Peyer's patch (tissue), 4 donors: Measurements from ENCODE around the gene SURF1. TPM values are rescaled to one million over a fixed set of nuclear protein-coding genes. Genes with fewer than 3 reads are reported as not detected.
A peak's percentile ranks its signal among the peaks of the same experiment; 100 is the strongest.

Experiments
- DNase-seq, 3 donors: peaks; one replicate each; pipeline ENCODE4 v3.0.0-alpha.2; 2017 to 2019
- H3K27ac ChIP-seq, 4 donors: fragments of 200-600 bp; sonication (generic); one replicate each; pipeline ENCODE4 v1.5.1; 2016 to 2019
- H3K27me3 ChIP-seq, 2 donors: fragments of 200-600 bp; sonication (generic); one replicate each; pipeline ENCODE4 v1.5.1; 2019
- H3K36me3 ChIP-seq, 3 donors: fragments of 200-600 bp; sonication (generic); one replicate each; pipeline ENCODE4 v1.5.1; 2016 to 2019
- H3K4me1 ChIP-seq, 4 donors: fragments of 200-600 bp; sonication (generic); one replicate each; pipeline ENCODE4 v1.5.1; 2016 to 2019
- H3K4me3 ChIP-seq, 4 donors: fragments of 200-600 bp; sonication (generic); 1 replicate in 3 of 4; 2 replicates in 1 of 4; pipeline ENCODE4 v1.5.1; 2016 to 2019; ENCODE audit warnings: mild to moderate bottlenecking in 1 of 4
- H3K9me3 ChIP-seq, 4 donors: fragments of 200-600 bp; sonication (generic); one replicate each; pipeline ENCODE4 v1.5.1; 2016 to 2019; ENCODE audit warnings: mild to moderate bottlenecking in 1 of 4
- CTCF ChIP-seq, 6 experiments: fragments of 450-650 bp in 4 of 6; fragments of 200-600 bp in 2 of 6; sonication (generic) in 1 of 6; IDR thresholded peaks; one replicate each; pipeline ENCODE4 v1.5.1; 2017 to 2019; ENCODE audit warnings: antibody characterized with exemption in 6 of 6, mild to moderate bottlenecking in 3 of 6, moderate library complexity in 1 of 6
- POLR2A ChIP-seq, 2 donors: fragments of 450-650 bp; IDR thresholded peaks; one replicate each; pipeline ENCODE4 v1.5.1; 2017; ENCODE audit warnings: antibody characterized with exemption in 2 of 2, mild to moderate bottlenecking in 2 of 2, moderate library complexity in 2 of 2
- total RNA-seq, 4 donors: library from RNA; depleted of rRNA; stranded (reverse); fragments of >200 nt; gene quantifications; one replicate each; pipeline ENCODE4 v1.1.0, GENCODE V29; 2016

Gene SURF1
- total RNA-seq, 4 donors from 2014 or later, result 41.2 to 75.1 (median 53.4) TPM

GRCh38 chr9:133401588-133401987 is 45.3 kb upstream of the SURF1 start:
- no peaks in the 10 kb centered on the region for H3K27me3 ChIP-seq
- no peaks in the 10 kb centered on the region for H3K4me1 ChIP-seq
- H3K27ac ChIP-seq, result no peak overlapping the region
- H3K36me3 ChIP-seq, result peaks cover 0 to 26% (median 0%) of the 10 kb centered on the region in 3 donors
- no peak for TF ChIP-seq POLR2A (IDR thresholded peaks at IDR 0.05)
- no peak for TF ChIP-seq CTCF (IDR thresholded peaks at IDR 0.05)
- no peak for DNase-seq
- H3K9me3 ChIP-seq, result no peaks in the 10 kb centered on the region
- H3K4me3 ChIP-seq, result no peak overlapping the region

- Histone ChIP-seq H3K27me3 (no peaks in the 10 kb centered on the region), H3K27ac (no peak overlapping the region), H3K4me1 (no peaks in the 10 kb centered on the region), H3K9me3 (no peaks in the 10 kb centered on the region), H3K4me3 (no peak overlapping the region), H3K36me3 (peaks cover 0 to 14% (median 0%) of the 10 kb centered on the region in 3 donors)
- TF ChIP-seq CTCF (IDR thresholded peaks at IDR 0.05) (no peak), POLR2A (IDR thresholded peaks at IDR 0.05) (no peak)
- DNase-seq, result no peak
These were observed 44.0 kb upstream of the SURF1 start for GRCh38 chr9:133400292-133400691.

GRCh38 chr9:133397895-133398294 is 41.6 kb upstream of the SURF1 start:
- H3K27me3 ChIP-seq, result no peaks in the 10 kb centered on the region
- H3K36me3 ChIP-seq, result peaks cover 0 to 4% (median 0%) of the 10 kb centered on the region in 3 donors
- no peaks in the 10 kb centered on the region for H3K4me1 ChIP-seq
- DNase-seq, result no peak
- no peaks in the 10 kb centered on the region for H3K9me3 ChIP-seq
- no peak overlapping the region for H3K27ac ChIP-seq
- TF ChIP-seq POLR2A (IDR thresholded peaks at IDR 0.05) (no peak), CTCF (IDR thresholded peaks at IDR 0.05) (no peak)
- H3K4me3 ChIP-seq, result no peak overlapping the region

GRCh38 chr9:133397370-133397769 is 41.1 kb upstream of the SURF1 start:
- H3K9me3 ChIP-seq, result no peaks in the 10 kb centered on the region
- TF ChIP-seq POLR2A (IDR thresholded peaks at IDR 0.05) (no peak), CTCF (IDR thresholded peaks at IDR 0.05) (no peak)
- H3K4me3 ChIP-seq, result no peak overlapping the region
- no peaks in the 10 kb centered on the region for H3K27me3 ChIP-seq
- H3K36me3 ChIP-seq, result peaks cover 0 to 4% (median 0%) of the 10 kb centered on the region in 3 donors
- no peak for DNase-seq
- H3K4me1 ChIP-seq, result no peaks in the 10 kb centered on the region
- H3K27ac ChIP-seq, result no peak overlapping the region

GRCh38 chr9:133396952-133397351 is 40.7 kb upstream of the SURF1 start:
- DNase-seq, result no peak
- no peak overlapping the region for H3K4me3 ChIP-seq
- H3K27me3 ChIP-seq, result no peaks in the 10 kb centered on the region
- H3K4me1 ChIP-seq, result no peaks in the 10 kb centered on the region
- TF ChIP-seq CTCF (IDR thresholded peaks at IDR 0.05), result peak in 1 of 6 experiments; percentile 16
- no peak for TF ChIP-seq POLR2A (IDR thresholded peaks at IDR 0.05)
- peaks cover 0 to under 1% (median 0%) of the 10 kb centered on the region in 3 donors for H3K36me3 ChIP-seq
- no peaks in the 10 kb centered on the region for H3K9me3 ChIP-seq
- H3K27ac ChIP-seq, result no peak overlapping the region

GRCh38 chr9:133394687-133395271 is 38.5 kb upstream of the SURF1 start:
- no peaks in the 10 kb centered on the region for H3K4me1 ChIP-seq
- H3K36me3 ChIP-seq, result no peaks in the 10 kb centered on the region
- H3K27ac ChIP-seq, result no peak overlapping the region
- no peak overlapping the region for H3K4me3 ChIP-seq
- no peaks in the 10 kb centered on the region for H3K27me3 ChIP-seq
- TF ChIP-seq POLR2A (IDR thresholded peaks at IDR 0.05) (no peak), CTCF (IDR thresholded peaks at IDR 0.05) (no peak)
- H3K9me3 ChIP-seq, result no peaks in the 10 kb centered on the region
- DNase-seq, result no peak
